Neural progenitor cell (in vitro differentiated cells): Measurements from ENCODE around the gene LY6G6D. TPM values are rescaled to one million over a fixed set of nuclear protein-coding genes. Genes with fewer than 3 reads are reported as not detected.

Source experiments
- DNase-seq: peaks from one replicate; pipeline ENCODE4 v3.0.0-alpha.2; 2016; ENCODE audit warnings: low spot score
- H2AFZ ChIP-seq: fragments of 200-600 bp; sonication (generic); replicated peaks from 2 replicates; pipeline ENCODE4 v1.6.1; 2016; ENCODE audit warnings: antibody characterized with exemption
- H3F3A ChIP-seq: fragments of 200-600 bp; sonication (generic); 2 replicates; pipeline ENCODE4 v1.6.1; 2016; ENCODE audit warnings: antibody characterized with exemption, low read depth
- H3K27ac ChIP-seq: fragments of 200-600 bp; sonication (generic); 2 replicates; pipeline ENCODE4 v1.5.1; 2016; ENCODE audit warnings: mild to moderate bottlenecking
- H3K27me3 ChIP-seq: fragments of 200-600 bp; sonication (generic); 2 replicates; pipeline ENCODE4 v1.6.1; 2016; ENCODE audit warnings: mild to moderate bottlenecking, moderate library complexity
- H3K36me3 ChIP-seq: fragments of 200-600 bp; sonication (generic); 2 replicates; pipeline ENCODE4 v1.5.1; 2016
- H3K4me1 ChIP-seq: fragments of 200-600 bp; sonication (generic); 2 replicates; pipeline ENCODE4 v1.6.1; 2016; ENCODE audit warnings: mixed run types
- H3K4me2 ChIP-seq: fragments of 200-600 bp; sonication (generic); 2 replicates; pipeline ENCODE4 v1.6.1; 2016
- H3K4me3 ChIP-seq: fragments of 200-600 bp; sonication (generic); 2 replicates; pipeline ENCODE4 v1.5.1; 2016
- H3K79me2 ChIP-seq: fragments of 200-600 bp; sonication (generic); 2 replicates; pipeline ENCODE4 v1.6.1; 2016; ENCODE audit warnings: low read depth
- H3K9ac ChIP-seq: fragments of 200-600 bp; sonication (generic); 2 replicates; pipeline ENCODE4 v1.6.1; 2016
- H3K9me3 ChIP-seq: fragments of 200-600 bp; sonication (generic); 2 replicates; pipeline ENCODE4 v1.5.1; 2016; ENCODE audit warnings: low read depth
- H4K20me1 ChIP-seq: fragments of 200-600 bp; sonication (generic); 2 replicates; pipeline ENCODE4 v1.6.1; 2016; ENCODE audit warnings: low read depth
- H3K27ac Mint-ChIP-seq: 3 replicates; pipeline ENCODE4 v1.8.0; 2021; ENCODE audit warnings: mixed read lengths
- H3K27me3 Mint-ChIP-seq: 2 replicates; pipeline ENCODE4 v1.8.0; 2022; ENCODE audit warnings: low read depth, mild to moderate bottlenecking, inconsistent platforms, moderate library complexity, mixed read lengths; ENCODE audit not compliant: insufficient read depth
- H3K36me3 Mint-ChIP-seq: 3 replicates; pipeline ENCODE4 v1.8.0; 2021; ENCODE audit warnings: mixed read lengths
- H3K4me1 Mint-ChIP-seq: 3 replicates; pipeline ENCODE4 v1.8.0; 2021; ENCODE audit warnings: mixed read lengths
- H3K4me3 Mint-ChIP-seq: 3 replicates; pipeline ENCODE4 v1.8.0; 2021; ENCODE audit warnings: mild to moderate bottlenecking, moderate library complexity, mixed read lengths
- H3K9me3 Mint-ChIP-seq: 3 replicates; pipeline ENCODE4 v1.8.0; 2020; ENCODE audit warnings: mixed read lengths
- EZH2 ChIP-seq: fragments of 200-600 bp; sonication (generic); IDR thresholded peaks from 2 replicates; pipeline ENCODE4 v1.6.1; 2017; ENCODE audit warnings: antibody characterized with exemption, mild to moderate bottlenecking, moderate library complexity
- EZH2phosphoT487 ChIP-seq: fragments of 200-600 bp; sonication (generic); IDR thresholded peaks from 2 replicates; pipeline ENCODE4 v1.6.1; 2017; ENCODE audit warnings: antibody characterized with exemption
- total RNA-seq: library from RNA; depleted of rRNA; stranded (reverse); fragments of >200 nt; gene quantifications from 2 replicates; pipeline ENCODE4 v1.2.3, GENCODE V29; 2015; ENCODE audit warnings: low replicate concordance
- TF ChIP-seq, protein P1 (sequence below): fragments of 200-600 bp; sonication (generic); IDR thresholded peaks from 2 replicates; pipeline ENCODE4 v1.5.1; 2017; ENCODE audit warnings: antibody characterized with exemption, mild to moderate bottlenecking

Gene LY6G6D
- total RNA-seq, 1 donor from 2014 or later, result 0.90 TPM

DNA sequence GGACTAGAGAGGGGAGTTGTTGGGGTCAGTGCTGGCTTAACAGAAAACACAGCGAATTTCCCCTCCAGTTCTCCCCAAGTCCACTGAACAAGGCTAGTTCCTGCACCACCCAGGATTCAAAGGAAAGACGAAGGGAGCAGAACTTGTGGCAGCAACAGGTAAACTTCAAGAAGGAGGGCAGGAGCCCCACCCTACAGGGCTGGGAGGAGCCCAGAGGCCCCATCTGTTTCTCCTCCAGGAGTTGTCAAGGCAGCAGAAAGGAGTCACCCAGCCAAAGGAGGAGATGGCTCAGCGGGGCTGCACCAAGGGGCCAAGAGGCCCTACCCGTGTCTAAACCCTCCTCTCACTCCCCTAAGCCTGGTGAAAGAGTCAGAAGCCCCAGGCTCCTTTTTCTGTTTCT is 49.0 kb downstream of the LY6G6D start:
- H3K4me1 Mint-ChIP-seq, result peaks cover 29% of the 10 kb centered on the region
- H3K4me2 ChIP-seq, result peak overlapping the region; percentile 58
- no peaks in the 10 kb centered on the region for H3K9me3 ChIP-seq
- H3K4me3 Mint-ChIP-seq, result peak overlapping the region; percentile 54
- H3K79me2 ChIP-seq, result no peaks in the 10 kb centered on the region
- no peak overlapping the region for H2AFZ ChIP-seq
- H3K9me3 Mint-ChIP-seq, result no peaks in the 10 kb centered on the region
- H3K27me3 ChIP-seq, result no peaks in the 10 kb centered on the region
- TF ChIP-seq EZH2phosphoT487 (no peak), EZH2 (no peak)
- TF ChIP-seq, protein P1, sequence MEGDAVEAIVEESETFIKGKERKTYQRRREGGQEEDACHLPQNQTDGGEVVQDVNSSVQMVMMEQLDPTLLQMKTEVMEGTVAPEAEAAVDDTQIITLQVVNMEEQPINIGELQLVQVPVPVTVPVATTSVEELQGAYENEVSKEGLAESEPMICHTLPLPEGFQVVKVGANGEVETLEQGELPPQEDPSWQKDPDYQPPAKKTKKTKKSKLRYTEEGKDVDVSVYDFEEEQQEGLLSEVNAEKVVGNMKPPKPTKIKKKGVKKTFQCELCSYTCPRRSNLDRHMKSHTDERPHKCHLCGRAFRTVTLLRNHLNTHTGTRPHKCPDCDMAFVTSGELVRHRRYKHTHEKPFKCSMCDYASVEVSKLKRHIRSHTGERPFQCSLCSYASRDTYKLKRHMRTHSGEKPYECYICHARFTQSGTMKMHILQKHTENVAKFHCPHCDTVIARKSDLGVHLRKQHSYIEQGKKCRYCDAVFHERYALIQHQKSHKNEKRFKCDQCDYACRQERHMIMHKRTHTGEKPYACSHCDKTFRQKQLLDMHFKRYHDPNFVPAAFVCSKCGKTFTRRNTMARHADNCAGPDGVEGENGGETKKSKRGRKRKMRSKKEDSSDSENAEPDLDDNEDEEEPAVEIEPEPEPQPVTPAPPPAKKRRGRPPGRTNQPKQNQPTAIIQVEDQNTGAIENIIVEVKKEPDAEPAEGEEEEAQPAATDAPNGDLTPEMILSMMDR, result no peak
- no peak overlapping the region for H3K4me3 ChIP-seq
- H3K27ac ChIP-seq, result peak overlapping the region; percentile 42
- DNase-seq, result no peak
- H3K4me1 ChIP-seq, result peaks cover 23% of the 10 kb centered on the region
- peaks cover 4% of the 10 kb centered on the region for H3K27me3 Mint-ChIP-seq
- H4K20me1 ChIP-seq, result no peaks in the 10 kb centered on the region
- no peaks in the 10 kb centered on the region for H3K36me3 ChIP-seq
- H3K36me3 Mint-ChIP-seq, result peaks cover 28% of the 10 kb centered on the region
- H3K27ac Mint-ChIP-seq, result peak overlapping the region; percentile 86
- no peak overlapping the region for H3K9ac ChIP-seq
- H3F3A ChIP-seq, result peaks cover 18% of the 10 kb centered on the region

DNA sequence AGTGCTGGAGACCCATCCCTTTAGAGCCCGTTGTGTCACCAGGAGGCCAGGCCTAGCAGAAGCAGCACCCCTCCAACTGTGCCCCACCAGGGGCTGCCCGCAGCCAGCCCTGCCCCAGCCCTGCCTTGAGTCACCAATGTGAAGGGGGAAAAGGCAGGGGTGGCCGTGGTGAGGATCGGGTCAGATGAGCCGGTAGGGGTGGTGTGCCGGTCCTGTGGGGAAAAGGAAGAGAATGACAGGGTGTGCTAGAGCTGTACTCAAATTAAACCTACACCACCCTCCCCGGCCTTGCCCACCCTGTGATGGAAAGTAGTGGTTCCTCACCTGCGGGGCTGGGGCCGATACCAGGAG is 50.4 kb downstream of the LY6G6D start:
- Histone ChIP-seq H3K27ac (no peak overlapping the region), H4K20me1 (no peaks in the 10 kb centered on the region), H3K79me2 (no peaks in the 10 kb centered on the region), H3K4me2 (no peak overlapping the region), H3K4me1 (peaks cover 23% of the 10 kb centered on the region), H3K4me3 (no peak overlapping the region), H2AFZ (no peak overlapping the region), H3K27me3 (no peaks in the 10 kb centered on the region), H3K36me3 (no peaks in the 10 kb centered on the region), H3F3A (peaks cover 18% of the 10 kb centered on the region), H3K9ac (no peak overlapping the region), H3K9me3 (no peaks in the 10 kb centered on the region)
- Mint-ChIP-seq H3K4me1 (peaks cover 32% of the 10 kb centered on the region), H3K4me3 (no peak overlapping the region), H3K36me3 (peaks cover 18% of the 10 kb centered on the region), H3K27me3 (peaks cover 3% of the 10 kb centered on the region), H3K27ac (peak overlapping the region; percentile 42), H3K9me3 (no peaks in the 10 kb centered on the region)
- DNase-seq, result no peak
- TF ChIP-seq EZH2 (no peak), EZH2phosphoT487 (no peak)
- TF ChIP-seq, protein P1, result no peak

DNA sequence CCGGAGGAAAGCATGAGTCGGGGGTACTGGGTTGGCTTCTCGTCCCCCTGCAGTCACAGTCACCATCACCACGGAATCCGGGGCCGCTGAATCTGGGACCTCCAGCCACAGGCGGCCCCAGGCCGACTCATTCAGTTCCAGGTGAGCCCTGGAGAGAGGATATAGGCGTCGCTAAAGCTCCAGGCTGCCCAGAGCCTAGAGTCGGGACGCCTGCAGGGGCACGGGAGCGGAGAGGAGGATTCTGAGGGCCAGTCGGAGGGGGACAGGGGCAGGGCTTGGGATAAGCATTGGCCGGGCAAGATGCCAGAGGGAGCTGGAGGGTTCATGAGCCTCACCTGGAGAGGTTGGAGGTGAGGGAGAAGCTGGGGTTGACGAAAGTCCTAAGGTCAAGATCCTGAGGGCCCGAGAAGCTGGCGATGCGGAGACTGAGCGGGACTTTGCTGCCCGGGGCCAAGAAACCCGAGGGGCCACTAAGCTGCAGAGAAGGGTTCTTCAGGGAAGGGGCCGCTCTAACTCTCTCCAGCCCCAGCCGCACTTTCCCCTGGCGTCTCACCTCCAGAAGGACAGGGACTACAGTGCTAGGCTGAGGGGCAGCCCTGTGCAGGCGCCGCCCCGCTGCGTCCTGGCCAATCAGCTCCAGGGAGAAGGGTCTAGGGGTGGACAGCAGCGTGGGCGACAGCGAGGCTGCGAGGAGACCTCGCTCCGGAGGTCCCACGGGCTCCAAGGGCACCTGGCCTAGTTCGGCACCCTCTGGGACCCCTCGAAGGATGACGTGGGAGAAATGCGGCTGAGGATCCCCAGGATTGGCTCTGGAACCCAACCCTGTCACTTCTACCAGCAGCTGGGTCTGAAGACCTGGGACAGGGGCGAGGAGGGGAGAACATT is 51.0 kb downstream of the LY6G6D start:
- Histone ChIP-seq H3K79me2 (no peaks in the 10 kb centered on the region), H3K36me3 (no peaks in the 10 kb centered on the region), H3K27ac (no peak overlapping the region), H3K9ac (no peak overlapping the region), H3K4me1 (peaks cover 23% of the 10 kb centered on the region), H3K4me3 (no peak overlapping the region), H3K4me2 (peak overlapping the region; percentile 37), H3K27me3 (no peaks in the 10 kb centered on the region), H3K9me3 (no peaks in the 10 kb centered on the region), H3F3A (peaks cover 18% of the 10 kb centered on the region), H2AFZ (no peak overlapping the region), H4K20me1 (no peaks in the 10 kb centered on the region)
- Mint-ChIP-seq H3K4me1 (peaks cover 32% of the 10 kb centered on the region), H3K36me3 (peaks cover 12% of the 10 kb centered on the region), H3K27ac (no peak overlapping the region), H3K4me3 (no peak overlapping the region), H3K9me3 (no peaks in the 10 kb centered on the region), H3K27me3 (peaks cover 3% of the 10 kb centered on the region)
- no peak for TF ChIP-seq EZH2phosphoT487
- TF ChIP-seq, protein P1, result no peak
- no peak for TF ChIP-seq EZH2
- DNase-seq, result peak; percentile 35
